ENCODE results near the gene MYH2.
"Not testable (repeated sequence)": the region's sequence is repeated elsewhere in the genome, so short reads cannot be mapped to it uniquely, and the experiment has no call there.

The MYH2 gene

DNA sequence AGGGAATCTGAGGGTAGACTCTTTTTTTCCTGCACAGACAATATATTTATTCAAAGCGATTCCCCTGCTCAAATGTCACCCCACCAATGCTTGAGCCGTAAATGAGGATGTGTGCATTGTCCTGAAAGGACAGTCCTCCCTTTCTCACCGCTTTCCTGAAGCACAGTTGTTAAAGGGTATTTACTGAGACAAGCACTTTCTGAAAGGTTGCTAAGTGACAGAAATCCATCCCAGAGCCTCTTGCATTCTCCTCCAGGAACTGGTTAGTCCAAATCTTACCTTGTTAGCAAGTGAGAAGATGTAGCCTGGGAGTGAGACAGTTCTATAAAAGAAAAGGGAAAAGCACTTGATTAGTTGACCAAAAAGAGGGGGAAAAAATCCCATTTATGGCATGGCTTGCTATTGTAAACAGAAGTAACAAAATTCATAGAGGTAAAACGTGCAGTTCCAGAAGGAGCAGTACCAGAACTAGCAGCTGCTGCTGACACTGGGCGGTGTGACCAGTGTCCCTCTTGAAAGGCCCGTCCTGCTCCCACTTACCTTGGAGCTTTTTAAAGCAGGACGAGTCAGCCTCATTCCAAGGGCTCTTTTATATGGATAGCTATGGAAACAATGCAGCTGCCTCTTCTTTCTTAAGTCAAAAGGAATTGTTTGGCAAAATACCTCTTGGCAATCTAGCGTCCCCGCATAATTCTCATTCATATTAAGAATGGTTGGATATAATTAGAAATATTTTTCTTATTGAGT is at the start of gene MYH2:
MYH2 (minus strand) TSS at position 563 of the 747 bp plus-strand sequence. CDS start 1,738 bp downstream, outside the sequence.
- DNase-seq (ENCODE audit: low spot score): no peak

DNA sequence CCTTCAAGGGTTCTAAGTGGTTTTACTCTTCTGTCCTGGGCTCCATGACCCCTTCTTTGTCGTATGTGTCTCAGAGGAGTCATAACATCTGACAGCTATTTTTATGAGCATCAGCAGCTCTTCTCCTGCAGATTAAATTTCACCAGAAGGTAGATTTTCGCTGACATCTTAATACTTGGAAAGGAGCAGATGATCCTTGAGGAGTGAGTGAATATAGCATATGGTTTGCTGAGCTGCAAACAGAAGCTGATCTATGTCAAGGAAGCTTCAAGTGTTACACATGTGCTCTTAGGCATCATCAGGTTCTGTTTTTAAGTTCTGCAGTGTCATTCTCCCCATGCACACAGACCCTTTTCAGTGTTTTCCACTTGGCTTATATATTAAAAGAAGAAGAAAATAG is 49.2 kb upstream of the MYH2 start:
- DNase-seq (ENCODE audit: low spot score): no peak

DNA sequence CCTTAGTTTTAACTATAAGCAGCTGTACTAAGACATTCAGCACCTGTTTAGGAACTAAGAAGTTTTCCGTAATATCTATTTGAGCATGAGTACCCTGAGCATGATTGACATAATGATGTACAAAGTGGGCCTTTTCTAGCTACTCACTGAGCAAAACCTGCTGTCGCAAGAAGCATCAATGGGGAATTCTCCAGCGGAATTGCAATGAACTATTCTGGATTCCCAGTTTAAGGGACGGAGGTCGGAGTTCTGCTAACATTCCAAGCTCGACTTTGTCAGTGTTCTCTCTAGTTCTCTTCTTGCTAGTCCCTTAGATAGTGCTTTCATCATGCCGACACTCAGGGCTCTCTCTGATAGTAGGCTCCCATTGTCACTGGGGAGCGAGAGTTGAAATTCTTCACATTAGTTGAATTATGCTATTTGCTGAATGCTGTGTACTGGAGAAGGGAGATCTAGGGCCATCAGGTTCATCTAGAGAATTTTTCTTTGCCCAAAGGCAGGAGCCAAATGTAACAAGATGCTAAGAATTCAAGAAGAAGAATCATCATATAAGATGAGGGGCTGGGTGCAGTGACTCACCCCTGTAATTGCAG is 40.2 kb upstream of the MYH2 start:
- no peak for DNase-seq (ENCODE audit: low spot score)

DNA sequence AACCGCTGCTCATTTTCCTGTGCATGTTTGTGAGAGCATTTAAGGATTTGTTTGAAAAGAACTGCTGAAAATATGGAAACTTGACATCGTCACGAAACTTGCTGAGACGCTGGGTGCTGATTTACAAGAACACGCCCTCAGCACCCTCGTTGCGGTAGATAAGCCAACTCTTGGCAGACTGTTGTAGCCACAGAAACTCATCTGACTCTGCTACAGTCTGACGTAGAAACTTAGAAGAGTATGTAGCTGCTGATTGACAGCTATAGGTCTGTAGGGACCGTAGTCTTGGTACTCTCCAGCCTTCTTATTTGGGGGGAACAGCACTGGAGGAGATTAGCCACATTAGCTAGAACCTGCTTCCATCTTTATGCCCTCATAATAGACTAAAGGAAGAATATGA is 36.1 kb upstream of the MYH2 start:
- no peak for DNase-seq (ENCODE audit: low spot score)

DNA sequence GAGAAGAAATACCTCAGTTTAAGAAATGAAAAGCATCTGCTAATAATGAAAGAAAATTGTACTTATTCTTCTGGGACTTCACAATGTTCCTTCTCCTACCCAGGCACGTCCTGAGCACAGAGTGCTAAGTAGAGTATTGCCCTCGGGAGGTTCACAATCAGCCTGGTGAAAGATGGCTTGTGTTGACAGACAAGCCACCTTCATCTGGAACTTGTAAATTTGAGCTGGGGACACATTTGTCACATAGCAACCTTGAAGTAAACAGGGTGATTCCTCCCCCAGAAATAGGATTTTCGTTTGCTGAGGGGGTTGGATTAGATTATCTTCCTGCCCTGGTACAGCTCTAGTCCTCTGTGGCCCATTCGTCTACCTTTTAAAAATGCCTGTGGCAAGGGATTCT is 34.4 kb upstream of the MYH2 start:
- DNase-seq (ENCODE audit: low spot score): no peak

DNA sequence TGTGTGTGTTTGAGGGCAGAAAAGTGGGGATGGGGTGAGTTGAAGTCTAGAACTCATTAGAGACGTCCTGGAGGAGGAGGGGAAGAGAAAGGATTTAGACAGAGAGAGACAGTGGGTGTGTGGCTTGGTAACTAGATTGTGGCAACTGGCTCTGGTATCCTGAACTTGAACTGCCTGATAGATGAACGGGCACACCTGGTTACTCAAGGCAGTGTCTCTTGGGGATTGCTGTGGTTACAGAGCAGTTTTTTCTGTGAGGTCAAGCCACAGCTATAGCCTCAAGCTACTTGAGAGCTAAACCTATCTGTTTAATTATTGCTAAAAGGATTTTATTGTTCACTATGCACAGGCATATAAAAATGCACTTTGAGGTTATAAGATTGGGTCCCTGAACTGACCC is 29.8 kb upstream of the MYH2 start:
- no peak for DNase-seq (ENCODE audit: low spot score)

DNA sequence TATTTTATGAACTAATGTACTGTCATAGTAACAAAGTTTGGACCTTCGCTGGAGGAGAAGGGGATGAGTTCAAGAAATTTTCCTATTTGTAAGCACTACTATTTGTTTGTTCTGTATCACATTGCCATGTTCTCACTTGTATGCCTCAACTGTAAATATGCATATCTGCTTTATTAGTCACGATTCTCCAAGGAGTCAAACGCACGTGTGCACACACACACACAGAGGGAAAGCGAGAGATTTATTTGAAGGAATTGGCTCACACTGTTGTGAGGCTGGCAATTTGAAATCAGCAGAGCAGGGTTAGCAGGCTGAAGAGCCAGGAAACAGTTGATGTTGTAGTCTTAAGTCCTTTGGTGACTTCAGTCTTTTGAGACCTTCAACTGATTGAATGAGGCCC is 24.9 kb upstream of the MYH2 start:
- DNase-seq (ENCODE audit: low spot score): no peak

DNA sequence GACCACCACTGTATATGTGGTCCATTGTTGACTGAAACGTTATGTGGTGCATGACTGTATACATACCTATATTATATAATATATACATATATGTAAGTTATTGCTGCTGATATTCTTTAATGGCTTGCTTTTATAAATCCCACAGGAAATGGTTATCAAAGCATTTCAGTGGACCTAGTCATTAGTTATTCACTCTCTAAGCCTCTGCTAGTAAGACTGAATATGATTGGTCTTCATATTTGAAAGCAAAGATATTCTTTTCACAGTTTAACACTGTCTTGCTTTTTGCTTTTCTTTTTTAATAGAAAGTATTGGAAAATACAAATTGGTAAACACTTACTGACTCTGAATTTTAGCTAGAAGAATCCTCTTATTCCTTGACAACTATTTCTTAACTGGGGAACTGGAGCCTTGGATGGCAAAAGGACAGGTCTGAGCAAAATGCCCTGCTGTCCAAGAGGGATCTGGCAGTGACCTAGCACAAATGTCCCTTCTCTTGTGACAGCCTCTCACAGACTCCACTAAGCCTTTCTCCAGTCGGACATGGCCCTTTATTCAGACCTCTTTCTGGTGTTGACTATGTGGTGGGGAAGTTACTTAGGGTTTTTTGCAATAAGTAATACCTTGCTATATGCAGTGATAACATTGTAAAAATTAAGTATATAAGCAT is 14.7 kb upstream of the MYH2 start:
- no peak for DNase-seq (ENCODE audit: low spot score)

DNA sequence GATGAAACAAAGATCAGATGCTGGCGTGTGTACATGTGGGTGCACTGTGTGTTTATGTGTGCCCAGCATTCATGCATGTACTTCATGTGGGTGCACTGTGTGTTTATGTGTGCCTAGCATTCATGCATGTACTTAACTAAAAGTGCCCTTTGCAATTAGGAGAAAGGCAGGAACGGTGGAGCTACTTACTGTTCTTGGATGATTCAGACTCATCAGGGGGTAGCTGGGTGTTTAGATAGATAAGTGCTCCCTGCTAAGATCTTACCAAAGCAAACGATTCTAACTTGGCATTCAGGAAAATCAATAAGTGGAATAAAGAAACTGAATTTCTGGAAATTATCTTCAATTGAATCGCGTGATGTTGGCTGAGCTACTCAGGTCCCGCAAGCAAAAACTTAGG is 8.6 kb upstream of the MYH2 start:
- no peak for DNase-seq (ENCODE audit: low spot score)

DNA sequence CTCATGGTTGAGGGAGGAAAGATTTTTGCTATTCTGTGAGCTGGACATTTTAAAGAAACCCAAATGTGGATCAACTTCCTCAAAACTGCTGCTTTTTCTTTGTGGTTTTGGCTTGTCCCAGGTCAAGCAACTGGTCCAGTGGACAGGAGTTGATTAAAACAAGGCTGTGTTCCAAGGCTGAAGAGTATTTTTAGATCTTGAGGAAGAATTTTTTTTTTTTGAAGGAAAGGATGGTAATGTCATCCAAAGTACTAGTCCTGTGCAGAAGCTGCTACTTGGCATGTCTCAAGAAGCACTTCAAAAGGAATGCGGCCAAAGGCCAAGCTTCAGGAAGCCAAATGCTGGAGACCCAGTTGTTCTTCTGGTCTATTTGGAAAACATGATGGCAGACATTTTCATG is 8.0 kb upstream of the MYH2 start:
- DNase-seq (ENCODE audit: low spot score): no peak

DNA sequence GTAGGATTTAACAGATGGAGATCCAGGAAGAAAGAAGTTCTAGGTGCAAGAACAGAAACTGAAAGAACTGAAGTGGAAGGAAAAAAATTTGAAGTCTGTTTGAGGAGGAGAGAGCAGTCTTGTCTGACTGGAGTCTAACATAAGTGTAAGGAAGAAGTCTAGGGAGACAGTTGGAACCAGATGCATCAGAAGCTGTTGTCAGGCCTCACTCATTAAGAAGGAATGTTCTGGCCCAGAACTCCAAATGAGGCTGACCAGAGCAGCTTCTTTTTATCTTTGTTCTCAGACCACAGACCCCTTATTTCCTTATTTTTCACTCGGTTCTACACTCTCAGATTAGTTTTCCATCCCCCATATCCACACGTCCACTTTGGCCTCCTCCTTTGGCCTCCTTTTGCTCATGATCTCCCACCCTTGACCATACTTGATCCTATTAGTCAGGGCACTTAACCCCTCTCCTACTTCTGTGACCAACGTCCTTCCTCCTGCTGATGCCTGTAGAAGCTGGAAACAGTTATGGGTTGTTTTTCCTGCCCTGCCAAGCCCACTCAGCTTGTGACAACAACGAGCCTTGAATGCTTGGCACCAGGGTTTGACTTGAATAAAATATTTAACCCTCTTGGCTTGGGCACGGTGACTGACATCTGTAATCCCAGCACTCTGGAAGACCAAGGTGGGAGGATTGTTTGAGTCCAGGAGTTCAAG is 7.0 kb upstream of the MYH2 start:
- DNase-seq (ENCODE audit: low spot score): no peak

DNA sequence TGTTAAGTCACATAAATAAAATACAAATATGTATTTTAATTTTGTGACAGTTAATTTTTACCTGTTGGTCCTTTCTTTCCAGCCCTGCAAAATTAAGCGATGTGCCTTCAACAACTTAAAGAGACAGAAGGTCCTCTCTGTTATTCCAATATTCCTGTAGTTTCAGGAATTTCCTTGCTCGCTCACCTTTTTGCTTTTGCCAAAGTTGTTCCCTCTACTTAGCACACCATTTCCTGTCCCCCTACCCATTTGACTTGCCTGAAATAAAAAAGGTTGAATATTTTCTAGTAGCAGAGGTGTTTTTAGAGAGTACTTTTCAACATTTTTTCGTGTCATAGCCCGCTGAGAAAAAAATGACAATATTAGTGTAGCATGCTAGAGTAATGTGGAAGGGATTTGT is 556 bp upstream of the MYH2 start:
- no peak for DNase-seq (ENCODE audit: low spot score)

DNA sequence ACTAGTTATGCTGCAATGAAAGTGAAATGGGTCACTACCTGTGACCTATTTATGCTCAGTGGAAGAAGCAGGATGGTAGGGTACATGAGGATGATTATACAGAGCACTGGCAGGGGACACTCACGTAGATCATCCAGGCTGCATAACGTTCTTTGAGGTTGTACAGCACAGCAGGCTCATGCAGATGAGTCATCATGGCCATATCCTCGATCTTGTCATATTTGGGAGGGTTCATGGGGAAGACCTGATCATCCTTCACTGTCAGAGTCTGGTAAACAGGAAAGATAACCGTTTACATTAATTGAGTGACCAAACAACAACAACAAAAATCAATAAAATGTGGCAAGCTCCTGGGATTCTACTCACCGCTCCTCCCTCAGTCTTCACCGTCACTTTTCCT is 2.1 kb downstream of the MYH2 start:
- no peak for DNase-seq (ENCODE audit: low spot score)

DNA sequence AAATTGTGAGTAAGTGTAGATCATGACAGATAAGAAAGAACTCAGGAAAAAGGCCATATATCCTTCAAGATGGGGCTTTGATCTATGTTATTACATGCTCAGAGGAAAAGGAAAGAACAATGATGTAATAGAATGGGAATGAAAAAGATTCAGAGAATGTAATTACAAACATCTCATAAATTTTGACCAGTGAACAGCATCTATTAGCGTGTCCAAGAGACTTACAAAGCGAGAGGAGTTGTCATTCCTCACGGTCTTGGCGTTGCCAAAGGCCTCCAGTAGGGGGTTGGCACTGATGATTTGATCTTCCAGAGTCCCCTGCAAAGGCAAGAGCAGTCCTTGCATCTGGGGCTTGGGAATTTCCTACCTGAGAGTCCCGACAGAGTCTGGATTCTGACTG is 6.0 kb downstream of the MYH2 start:
- not testable (repeated sequence) for DNase-seq (ENCODE audit: low spot score)

DNA sequence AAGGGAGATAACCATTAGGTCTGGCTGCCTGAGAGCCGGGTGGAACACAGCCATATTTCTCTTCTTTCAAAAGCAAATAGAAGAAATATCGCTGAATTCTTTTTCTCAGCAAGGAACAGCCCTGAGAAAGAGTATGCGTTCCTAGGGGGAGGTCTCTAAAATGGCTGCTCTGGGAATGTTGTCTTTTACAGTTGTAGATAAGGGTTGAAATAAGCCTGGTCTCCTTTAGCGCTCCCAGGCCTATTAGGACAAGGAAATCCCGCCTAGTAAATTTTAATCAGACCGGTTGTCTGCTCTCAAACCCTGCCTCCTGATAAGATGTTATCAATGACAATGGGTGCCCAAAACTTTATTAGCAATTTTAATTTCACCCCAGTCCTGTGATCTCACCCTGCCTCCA is 8.3 kb downstream of the MYH2 start:
- DNase-seq (ENCODE audit: low spot score): not testable (repeated sequence)

DNA sequence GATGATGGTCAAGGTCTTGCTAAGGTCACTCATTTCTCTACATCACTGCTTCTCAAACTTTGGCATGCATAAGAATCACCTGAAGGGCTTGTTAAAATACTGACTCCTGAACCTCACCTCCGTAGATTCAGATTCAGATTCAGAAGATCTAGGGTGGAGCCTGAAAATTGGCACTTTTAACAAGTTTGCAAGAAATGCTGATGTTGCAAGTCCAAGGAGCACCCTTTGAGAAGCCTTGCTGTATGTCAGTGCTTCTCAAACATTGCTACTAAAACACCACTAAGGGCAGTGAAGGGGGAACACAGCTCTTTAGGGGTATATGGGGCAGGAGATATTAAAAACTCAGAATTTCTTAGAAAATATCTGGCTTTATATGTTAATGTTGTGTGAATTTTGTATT is 17.4 kb downstream of the MYH2 start:
- DNase-seq (ENCODE audit: low spot score): no peak

DNA sequence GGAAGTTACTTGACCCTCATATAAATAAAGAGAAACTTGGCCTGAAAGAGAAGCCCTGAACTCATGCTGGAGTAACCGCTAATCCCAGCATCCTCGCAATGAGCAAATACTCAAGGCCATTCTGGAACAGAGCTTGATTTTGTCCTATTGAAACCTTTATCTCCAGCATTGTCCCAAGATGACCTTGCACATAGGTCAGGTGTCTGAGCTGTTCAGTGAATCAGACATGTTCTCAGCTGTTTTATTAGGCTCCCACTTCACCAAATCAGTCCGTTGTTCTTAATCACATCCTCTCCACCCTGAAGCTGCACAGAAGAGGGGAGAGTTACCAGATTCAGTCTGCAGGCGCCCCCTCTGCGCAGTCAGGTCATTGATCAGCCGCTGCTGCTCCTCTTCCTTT is 22.0 kb downstream of the MYH2 start:
- DNase-seq (ENCODE audit: low spot score): no peak

DNA sequence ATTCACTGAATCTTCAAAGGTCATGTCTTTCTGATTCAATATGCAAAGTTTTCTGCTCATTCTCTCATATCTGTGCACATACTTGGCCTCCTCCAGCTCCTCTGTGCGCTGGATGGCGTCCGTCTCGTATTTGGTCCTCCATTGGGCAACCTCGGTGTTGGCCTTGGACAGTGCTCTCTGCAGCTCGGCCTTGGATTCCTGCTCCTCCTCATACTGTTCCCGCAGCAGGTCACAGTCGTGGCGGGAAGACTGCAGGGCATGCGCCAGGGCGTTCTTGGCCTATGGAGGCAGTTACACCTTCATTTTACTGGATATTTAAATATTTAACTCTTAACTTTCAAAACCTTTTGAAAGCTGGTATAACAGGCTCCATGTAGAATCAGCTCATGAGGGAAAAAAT is 22.9 kb downstream of the MYH2 start:
- DNase-seq (ENCODE audit: low spot score): no peak

DNA sequence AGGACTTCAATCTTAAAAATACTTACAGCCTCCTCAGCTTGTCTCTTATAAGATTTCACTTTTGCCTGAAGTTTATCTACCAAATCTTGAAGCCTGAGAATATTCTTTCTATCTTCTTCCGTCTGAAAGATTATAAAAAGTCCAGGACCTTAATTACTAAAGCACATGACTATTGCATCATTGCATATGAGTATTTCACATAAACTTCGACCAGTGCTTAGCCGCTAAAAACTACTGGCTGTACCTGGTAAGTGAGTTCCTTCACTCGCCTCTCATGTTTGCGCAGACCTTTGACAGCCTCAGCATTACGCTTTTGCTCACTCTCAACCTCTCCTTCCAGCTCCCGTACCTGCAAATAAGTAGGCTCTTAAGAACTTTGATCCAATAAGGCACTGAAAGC is 26.4 kb downstream of the MYH2 start:
- no peak for DNase-seq (ENCODE audit: low spot score)

DNA sequence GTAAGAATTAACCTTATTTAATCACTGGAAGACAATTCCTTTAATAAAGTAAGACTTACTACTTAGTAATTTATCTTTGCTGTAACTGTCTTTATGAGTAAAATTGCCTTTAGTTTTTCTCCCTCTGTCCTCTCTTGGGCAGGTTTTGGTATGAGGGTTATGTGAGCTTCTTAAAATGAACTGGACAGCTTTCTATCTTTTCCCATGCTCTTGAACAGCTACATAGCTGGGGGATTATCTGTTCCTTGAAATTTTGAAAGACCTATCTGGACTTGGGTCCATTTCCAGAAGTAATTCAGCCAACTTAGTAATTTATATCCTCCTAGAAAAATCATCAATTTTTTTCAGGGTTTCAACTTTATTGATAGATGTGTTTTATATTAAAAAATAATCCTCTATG is 27.5 kb downstream of the MYH2 start:
- no peak for DNase-seq (ENCODE audit: low spot score)

DNA sequence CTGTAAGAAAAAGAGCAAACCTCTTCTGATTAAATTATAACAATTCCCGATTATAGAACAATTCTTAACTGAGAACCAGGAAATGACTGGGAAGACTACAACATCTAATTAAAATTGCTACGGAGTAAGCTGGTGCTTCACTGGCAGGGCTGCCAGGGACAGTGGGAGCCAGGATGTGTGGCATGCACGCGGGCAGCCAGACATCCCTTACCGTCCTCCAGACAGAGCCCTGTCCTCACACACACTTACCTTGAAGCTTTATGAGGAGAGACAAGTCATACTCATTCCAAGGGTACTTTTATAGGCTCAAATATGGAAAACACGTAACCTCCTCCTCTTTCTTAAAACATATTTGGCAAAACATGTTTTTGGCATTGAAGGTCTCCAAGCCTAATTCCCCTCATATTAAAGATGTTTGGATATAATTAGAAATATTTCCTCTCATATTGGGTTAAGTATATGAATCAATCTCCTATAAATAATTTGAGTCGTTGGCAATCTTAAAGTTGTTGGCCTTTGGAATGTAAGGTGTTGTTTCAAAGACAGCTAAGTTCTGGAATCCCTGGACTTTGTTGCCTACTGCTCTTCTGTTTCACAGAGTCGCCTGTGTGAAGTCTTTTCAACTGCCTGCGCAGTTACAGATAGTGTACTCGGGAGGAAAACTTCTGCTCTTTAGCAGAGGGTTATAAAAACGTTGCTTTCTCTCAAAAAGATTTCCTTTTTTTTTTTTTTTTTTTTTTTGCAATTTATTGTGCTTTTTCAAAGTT is 31.0 kb downstream of the MYH2 start, which contains the start of gene MYH1:
MYH1 (minus strand) TSS at position 272 of the 767 bp plus-strand sequence. CDS start 1,900 bp downstream, outside the sequence.
- no peak for DNase-seq (ENCODE audit: low spot score)

DNA sequence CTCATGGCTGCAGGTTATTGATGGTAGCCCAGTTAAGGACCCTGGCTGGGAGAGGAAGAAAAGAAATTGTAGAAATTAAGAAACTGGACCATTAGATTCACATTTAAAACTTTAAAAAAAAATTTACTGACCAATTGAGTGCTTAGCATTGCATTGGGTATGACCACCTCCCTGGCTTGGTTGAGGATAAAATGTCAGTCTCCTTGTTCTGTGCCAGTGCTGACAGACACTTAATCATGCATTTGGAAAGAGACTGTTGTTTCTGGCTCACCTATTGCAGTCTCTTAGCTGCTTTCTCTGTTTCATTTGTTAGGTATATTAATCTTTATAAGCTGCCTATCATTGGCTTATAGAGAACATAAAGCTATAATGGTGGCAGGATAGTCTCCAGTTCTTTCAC is 32.8 kb downstream of the MYH2 start:
- DNase-seq (ENCODE audit: low spot score): no peak

Data from globus pallidus (tissue), 1 donor.